HG03378 (cell line): ENCODE data around the gene ISL2.

Experiments
- ATAC-seq: cut with Tn5 transposase; IDR thresholded peaks from one replicate; pipeline ENCODE4 v1.9.1; 2021; ENCODE audit warnings: mild to moderate bottlenecking, moderate library complexity; ENCODE audit not compliant: unreplicated experiment

ISL2 gene

GRCh38 chr15:76327191-76328105 is 9.1 kb upstream of the ISL2 start:
- ATAC-seq: no peak

GRCh38 chr15:76328106-76328696 is 8.4 kb upstream of the ISL2 start:
- ATAC-seq: no peak

- ATAC-seq: no peak
Observed at GRCh38 chr15:76328958-76329357, 7.6 kb upstream of the ISL2 start.

GRCh38 chr15:76330080-76330680 is 6.4 kb upstream of the ISL2 start:
- no peak for ATAC-seq

- no peak for ATAC-seq
Observed at GRCh38 chr15:76332796-76333195, 3.8 kb upstream of the ISL2 start.

GRCh38 chr15:76333309-76333708 is 3.3 kb upstream of the ISL2 start:
- ATAC-seq: no peak

- ATAC-seq: no peak
Observed at GRCh38 chr15:76333720-76334437, 2.7 kb upstream of the ISL2 start.

- ATAC-seq: no peak
Observed at GRCh38 chr15:76334438-76335306, 1.9 kb upstream of the ISL2 start.

GRCh38 chr15:76335307-76336253 is 993 bp upstream of the ISL2 start:
- no peak for ATAC-seq

- ATAC-seq: no peak
Observed at GRCh38 chr15:76337059-76337695, 604 bp downstream of the ISL2 start.

GRCh38 chr15:76337696-76338485 is 1.3 kb downstream of the ISL2 start:
- no peak for ATAC-seq

GRCh38 chr15:76338486-76339304 is 2.1 kb downstream of the ISL2 start:
- ATAC-seq: no peak

- no peak for ATAC-seq
Observed at GRCh38 chr15:76339305-76340197, 3.0 kb downstream of the ISL2 start.

GRCh38 chr15:76340198-76340802 is 3.7 kb downstream of the ISL2 start:
- ATAC-seq: no peak

- ATAC-seq: no peak
Observed at GRCh38 chr15:76340803-76341365, 4.3 kb downstream of the ISL2 start.
